Mammary epithelial cell (primary cell): ENCODE results near the gene ASB2.

Experiments
- EZH2 ChIP-seq: IDR thresholded peaks from 2 replicates; pipeline ENCODE4 v1.6.1; 2012; ENCODE audit warnings: low read length, inconsistent platforms, borderline replicate concordance
- TF ChIP-seq, protein P1 (sequence below), 2 donors: IDR thresholded peaks in 1 of 2; conservative IDR thresholded peaks in 1 of 2; 2 replicates each; pipeline ENCODE4 v1.5.1; 2011 to 2012; ENCODE audit warnings: inconsistent platforms in 2 of 2, low read length in 2 of 2, mild to moderate bottlenecking in 2 of 2, control low read depth in 1 of 2, low read depth in 1 of 2; ENCODE audit not compliant: insufficient read depth in 1 of 2; ENCODE audit errors: extremely low read depth in 1 of 2

DNA sequence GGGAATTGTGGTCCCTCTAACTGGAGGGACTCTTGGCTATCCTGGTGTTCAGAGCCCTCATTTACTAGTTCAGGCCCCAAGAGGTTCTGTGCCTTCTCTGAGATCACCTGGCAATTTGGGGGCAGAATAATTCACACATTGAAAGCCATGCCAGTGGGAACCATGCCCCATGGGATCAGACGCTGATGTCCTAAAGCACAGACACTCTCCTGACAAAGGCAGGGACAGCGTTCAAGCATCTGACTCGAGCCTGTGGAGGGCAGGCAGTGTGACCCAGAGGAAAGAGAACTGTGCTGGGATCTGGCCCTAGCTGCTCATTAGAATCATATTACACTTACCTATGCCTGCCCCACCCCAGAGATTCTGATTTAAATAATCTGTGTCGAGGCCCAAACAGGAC lies 2.4 kb upstream of the ASB2 start:
- no peak for TF ChIP-seq EZH2
- TF ChIP-seq, protein P1, sequence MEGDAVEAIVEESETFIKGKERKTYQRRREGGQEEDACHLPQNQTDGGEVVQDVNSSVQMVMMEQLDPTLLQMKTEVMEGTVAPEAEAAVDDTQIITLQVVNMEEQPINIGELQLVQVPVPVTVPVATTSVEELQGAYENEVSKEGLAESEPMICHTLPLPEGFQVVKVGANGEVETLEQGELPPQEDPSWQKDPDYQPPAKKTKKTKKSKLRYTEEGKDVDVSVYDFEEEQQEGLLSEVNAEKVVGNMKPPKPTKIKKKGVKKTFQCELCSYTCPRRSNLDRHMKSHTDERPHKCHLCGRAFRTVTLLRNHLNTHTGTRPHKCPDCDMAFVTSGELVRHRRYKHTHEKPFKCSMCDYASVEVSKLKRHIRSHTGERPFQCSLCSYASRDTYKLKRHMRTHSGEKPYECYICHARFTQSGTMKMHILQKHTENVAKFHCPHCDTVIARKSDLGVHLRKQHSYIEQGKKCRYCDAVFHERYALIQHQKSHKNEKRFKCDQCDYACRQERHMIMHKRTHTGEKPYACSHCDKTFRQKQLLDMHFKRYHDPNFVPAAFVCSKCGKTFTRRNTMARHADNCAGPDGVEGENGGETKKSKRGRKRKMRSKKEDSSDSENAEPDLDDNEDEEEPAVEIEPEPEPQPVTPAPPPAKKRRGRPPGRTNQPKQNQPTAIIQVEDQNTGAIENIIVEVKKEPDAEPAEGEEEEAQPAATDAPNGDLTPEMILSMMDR (conservative IDR thresholded peaks at IDR 0.05 in 1 of 2, IDR thresholded peaks at IDR 0.05 in 1 of 2; ENCODE audit: extremely low read depth in 1 of 2, insufficient read depth in 1 of 2, low read depth in 1 of 2, low read length in 2 of 2), result no peak
